DMS79 treated with DMSO at 0.1 percent for 48 hours (cell line): ENCODE data around the gene FGL2.
"Not testable (repeated sequence)": the region's sequence is repeated elsewhere in the genome, so short reads cannot be mapped to it uniquely, and the experiment has no call there.

Experiments
- DNase-seq: peaks from one replicate; lab custom pipeline; 2025; lab: John Stamatoyannopoulos, UW

The FGL2 gene

GRCh38 chr7:77157034-77157433, 42.6 kb downstream of the FGL2 start:
- DNase-seq, result not testable (repeated sequence)

- not testable (repeated sequence) for DNase-seq
These were observed 43.8 kb downstream of the FGL2 start for GRCh38 chr7:77155601-77156377.

GRCh38 chr7:77154917-77155464, 44.6 kb downstream of the FGL2 start:
- DNase-seq, result not testable (repeated sequence)

- DNase-seq, result not testable (repeated sequence)
These were observed 47.4 kb downstream of the FGL2 start for GRCh38 chr7:77152232-77152631.
